HG03460 (cell line): ENCODE data around the gene TOM1L1.

Experiments used
- ATAC-seq: cut with Tn5 transposase; IDR thresholded peaks from one replicate; pipeline ENCODE4 v1.9.1; 2021; ENCODE audit not compliant: unreplicated experiment

The TOM1L1 gene

DNA sequence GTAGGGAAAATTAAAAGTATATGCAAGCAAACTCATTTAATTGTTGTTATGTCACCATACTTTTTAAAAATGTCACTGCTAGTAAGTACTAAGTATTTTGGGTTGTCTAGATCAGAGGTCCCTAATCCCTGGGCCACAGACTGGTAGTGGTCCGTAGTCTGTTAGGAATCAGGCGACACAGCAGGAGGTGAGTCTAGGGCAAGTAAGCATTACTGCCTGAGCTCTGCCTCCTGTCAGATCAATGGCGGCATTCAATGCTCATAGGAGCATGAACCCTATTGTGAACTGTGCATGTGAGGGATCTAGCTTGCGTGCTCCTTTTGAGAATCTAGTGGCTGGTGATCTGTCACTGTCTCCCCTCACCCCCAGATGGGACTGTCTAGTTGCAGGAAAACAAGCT lies 89.5 kb downstream of the TOM1L1 start:
- no peak for ATAC-seq

DNA sequence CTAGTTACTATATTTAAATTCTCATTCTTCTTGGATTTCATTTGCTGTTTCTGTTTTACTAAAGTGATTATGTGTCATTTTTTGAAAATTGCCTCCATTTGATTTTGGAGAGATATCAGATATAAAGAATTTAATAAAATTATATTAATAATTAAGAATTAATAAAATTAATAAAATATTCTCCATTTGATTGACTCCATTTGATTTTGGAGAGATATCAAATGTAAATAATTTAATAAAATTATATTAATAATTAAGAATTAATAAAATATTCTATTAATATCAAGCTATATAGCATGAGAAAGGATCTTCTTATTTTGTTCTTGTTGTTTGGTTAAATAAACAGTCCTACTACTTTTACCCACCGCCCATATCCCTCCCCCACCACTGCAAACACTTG lies 90.9 kb downstream of the TOM1L1 start:
- ATAC-seq: no peak

DNA sequence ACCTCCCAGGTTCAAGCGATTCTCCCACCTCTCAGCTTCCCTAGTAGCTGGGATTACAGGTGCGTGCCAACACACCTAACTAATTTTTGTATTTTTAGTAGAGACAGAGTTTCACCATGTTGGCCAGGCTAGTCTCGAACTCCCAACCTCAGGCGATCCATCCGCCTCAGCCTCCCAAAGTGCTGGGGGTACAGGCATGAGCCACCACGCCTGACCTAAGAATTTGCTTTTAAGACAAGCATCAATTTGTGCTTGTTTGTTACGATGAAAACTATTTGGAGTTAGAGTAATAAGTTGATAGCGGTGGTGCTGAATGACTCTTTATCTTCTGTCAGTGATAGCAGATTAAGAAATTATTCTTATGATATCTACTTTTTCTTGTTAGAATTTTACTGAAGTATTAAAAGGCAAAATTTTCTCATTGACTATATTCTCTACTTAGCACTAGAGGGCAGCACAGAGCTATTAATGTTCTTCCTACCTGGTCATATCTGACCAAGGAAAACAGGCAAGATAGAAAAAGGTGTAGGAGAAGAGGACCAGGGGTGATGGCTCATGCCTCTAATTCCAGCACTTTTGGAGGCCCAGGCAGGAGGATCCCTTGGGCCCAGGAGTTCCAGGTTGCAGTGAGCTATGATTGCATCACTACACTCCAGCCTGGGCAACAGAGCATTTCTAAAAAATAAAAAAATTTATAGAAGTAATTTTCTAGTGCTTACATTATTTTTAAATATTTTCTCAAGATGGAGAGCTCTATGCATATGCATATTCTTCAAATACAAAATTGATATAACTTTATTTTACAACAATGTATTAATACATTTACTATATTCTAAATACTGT lies 92.4 kb downstream of the TOM1L1 start:
- ATAC-seq: no peak

DNA sequence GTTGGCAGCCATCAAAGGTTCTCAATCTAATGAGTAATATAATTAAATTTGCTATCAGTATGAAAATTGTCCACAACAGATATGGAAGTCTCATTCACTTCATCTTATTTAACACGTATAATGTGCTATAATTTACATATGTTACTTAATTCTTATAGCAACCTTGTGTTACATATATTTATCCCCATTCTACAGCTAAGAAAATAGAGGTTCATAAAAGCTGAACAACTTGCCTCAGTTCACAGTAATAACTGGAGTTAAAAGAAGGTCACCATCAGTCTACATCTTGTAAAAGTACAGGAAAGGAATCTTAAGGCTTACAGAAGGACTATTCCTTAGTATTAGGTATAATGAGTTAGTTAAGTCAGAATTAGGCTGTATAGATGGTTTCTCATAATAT lies 95.8 kb downstream of the TOM1L1 start:
- ATAC-seq: no peak

DNA sequence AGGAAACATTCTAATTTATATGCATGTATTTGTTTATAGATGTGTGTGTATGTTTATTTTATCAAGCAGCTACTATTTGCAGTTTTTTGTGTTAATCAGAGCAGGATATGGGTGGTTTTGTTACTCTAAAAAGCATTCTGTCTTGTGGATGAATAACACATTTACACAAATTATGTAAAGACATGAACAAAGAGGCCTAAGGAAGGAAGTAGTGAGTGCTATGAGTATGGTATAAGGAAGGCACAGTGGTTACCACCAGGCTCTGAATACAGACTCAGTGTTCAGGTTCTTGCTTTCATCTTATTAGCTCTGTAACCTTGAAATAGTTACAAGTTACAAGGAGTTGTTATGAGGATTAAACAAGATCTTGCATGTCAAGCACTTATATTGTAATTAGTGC lies 101.8 kb downstream of the TOM1L1 start:
- ATAC-seq: no peak

DNA sequence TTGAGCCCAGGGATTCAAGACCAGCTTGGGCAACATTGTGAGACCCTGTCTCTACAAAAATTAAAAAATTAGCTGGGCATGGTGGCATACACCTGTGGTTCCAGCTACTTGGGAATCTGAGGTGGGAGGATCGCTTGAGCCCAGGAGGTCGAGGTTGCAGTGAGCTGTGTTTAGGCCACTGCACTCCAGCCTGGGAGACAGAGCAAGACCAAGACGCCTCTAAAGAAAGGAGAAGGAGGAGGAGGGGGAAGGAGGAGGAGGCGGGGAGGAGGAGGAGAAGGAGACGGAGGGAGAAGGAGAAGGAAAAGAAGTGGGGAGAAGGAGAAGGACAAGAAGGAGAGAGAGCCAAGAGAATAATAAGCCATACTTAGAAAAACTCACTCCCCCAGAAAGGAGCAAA lies 103.8 kb downstream of the TOM1L1 start:
- ATAC-seq: no peak

DNA sequence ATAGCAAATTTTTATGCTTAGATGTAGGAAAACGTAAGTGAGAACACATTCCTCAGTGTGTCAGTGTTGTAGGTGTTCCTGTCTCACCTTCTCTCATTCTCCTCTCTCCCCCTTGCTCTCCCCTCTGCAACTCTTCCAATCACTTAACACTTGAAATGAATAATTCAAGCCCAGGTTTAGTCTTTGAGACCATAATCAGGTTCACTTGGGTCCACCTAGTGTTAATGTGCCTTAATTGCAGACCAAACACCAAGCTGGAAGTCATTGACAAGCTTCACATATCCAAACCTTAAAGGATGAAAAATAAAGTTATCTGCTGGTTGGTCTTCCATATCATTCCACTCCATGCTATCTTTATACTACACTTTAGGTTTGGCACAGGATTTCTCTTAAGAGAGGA lies 104.9 kb downstream of the TOM1L1 start:
- ATAC-seq: no peak
